Chondrocyte (in vitro differentiated cells): Measurements from ENCODE around the gene SRGAP1. TPM values are rescaled to one million over a fixed set of nuclear protein-coding genes. Genes with fewer than 3 reads are reported as not detected.

Experiments used
- DNase-seq: peaks from one replicate; pipeline ENCODE4 v3.0.0; 2021; ENCODE audit warnings: mixed read lengths, low spot score
- H3K27ac Mint-ChIP-seq: one replicate; pipeline ENCODE4 v1.8.0; 2021; ENCODE audit warnings: mild to moderate bottlenecking, moderate library complexity, mixed read lengths; ENCODE audit not compliant: unreplicated experiment
- H3K27me3 Mint-ChIP-seq: 2 replicates; pipeline ENCODE4 v1.8.0; 2021; ENCODE audit warnings: low read depth, mixed read lengths
- H3K36me3 Mint-ChIP-seq: 2 replicates; pipeline ENCODE4 v1.8.0; 2021; ENCODE audit warnings: low read depth, mixed read lengths
- H3K4me1 Mint-ChIP-seq: 2 replicates; pipeline ENCODE4 v1.8.0; 2021; ENCODE audit warnings: low read depth, mild to moderate bottlenecking, mixed read lengths
- H3K4me3 Mint-ChIP-seq: one replicate; pipeline ENCODE4 v1.8.0; 2021; ENCODE audit warnings: mild to moderate bottlenecking, moderate library complexity, mixed read lengths; ENCODE audit not compliant: unreplicated experiment
- H3K9me3 Mint-ChIP-seq: 2 replicates; pipeline ENCODE4 v1.8.0; 2021; ENCODE audit warnings: low read depth, mixed read lengths
- total RNA-seq: library from RNA; stranded (reverse); gene quantifications from 3 replicates; pipeline ENCODE4 v1.2.1, GENCODE V29; 2021
- TF ChIP-seq, protein P1 (sequence below): fragments of 200-600 bp; sonication (generic); IDR thresholded peaks from 2 replicates; pipeline ENCODE4 v1.5.0; 2021; ENCODE audit warnings: antibody characterized with exemption, mild to moderate bottlenecking, moderate library complexity

The SRGAP1 gene
- total RNA-seq, 1 donor from 2014 or later, result 13.2 TPM

DNA sequence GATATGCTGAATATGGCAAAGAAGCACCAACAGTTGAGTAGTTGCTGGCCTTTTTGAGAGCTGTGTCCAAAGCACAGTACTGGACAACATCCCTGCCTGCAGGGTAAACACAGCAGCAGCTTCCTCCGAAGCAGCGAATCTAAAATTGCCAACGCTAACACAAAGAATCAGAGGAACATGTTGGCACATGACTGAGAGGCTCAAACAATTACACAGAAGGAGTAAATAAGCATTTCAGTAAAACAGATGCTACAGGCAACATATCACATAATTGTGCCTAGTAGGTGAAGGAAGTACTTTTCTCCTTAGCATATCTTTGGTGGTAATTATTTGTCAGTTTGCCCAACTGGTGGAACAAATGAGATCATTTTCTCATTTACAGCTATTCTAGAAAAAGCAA, 325.5 kb downstream of the SRGAP1 start:
- H3K4me3 Mint-ChIP-seq, result no peak overlapping the region
- H3K27me3 Mint-ChIP-seq, result no peaks in the 10 kb centered on the region
- peaks cover 8% of the 10 kb centered on the region for H3K9me3 Mint-ChIP-seq
- H3K4me1 Mint-ChIP-seq, result peaks cover 22% of the 10 kb centered on the region
- DNase-seq, result no peak
- TF ChIP-seq, protein P1, sequence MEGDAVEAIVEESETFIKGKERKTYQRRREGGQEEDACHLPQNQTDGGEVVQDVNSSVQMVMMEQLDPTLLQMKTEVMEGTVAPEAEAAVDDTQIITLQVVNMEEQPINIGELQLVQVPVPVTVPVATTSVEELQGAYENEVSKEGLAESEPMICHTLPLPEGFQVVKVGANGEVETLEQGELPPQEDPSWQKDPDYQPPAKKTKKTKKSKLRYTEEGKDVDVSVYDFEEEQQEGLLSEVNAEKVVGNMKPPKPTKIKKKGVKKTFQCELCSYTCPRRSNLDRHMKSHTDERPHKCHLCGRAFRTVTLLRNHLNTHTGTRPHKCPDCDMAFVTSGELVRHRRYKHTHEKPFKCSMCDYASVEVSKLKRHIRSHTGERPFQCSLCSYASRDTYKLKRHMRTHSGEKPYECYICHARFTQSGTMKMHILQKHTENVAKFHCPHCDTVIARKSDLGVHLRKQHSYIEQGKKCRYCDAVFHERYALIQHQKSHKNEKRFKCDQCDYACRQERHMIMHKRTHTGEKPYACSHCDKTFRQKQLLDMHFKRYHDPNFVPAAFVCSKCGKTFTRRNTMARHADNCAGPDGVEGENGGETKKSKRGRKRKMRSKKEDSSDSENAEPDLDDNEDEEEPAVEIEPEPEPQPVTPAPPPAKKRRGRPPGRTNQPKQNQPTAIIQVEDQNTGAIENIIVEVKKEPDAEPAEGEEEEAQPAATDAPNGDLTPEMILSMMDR, result no peak
- H3K27ac Mint-ChIP-seq, result no peak overlapping the region
- H3K36me3 Mint-ChIP-seq, result peaks cover 4% of the 10 kb centered on the region

DNA sequence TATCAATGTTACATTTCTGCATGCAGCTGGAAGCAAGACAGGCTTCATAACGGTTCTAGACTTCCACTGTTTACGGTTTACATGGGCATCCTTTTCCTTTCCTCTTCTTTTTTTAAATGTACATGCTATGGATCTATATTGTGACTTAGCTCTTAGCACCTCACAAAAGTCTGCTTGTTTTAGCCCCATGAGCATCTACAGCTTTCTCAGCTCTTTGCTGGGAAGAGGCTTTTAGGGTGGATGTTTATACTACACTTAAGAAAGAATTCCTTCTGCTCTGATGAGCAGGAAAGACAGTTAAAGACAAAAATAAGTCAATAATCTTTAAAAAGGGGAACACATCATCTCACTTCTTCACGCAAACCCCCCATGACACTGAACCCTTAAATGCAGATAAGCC, 326.2 kb downstream of the SRGAP1 start:
- Mint-ChIP-seq H3K27me3 (no peaks in the 10 kb centered on the region), H3K4me1 (peaks cover 22% of the 10 kb centered on the region), H3K27ac (no peak overlapping the region), H3K36me3 (peaks cover 1% of the 10 kb centered on the region), H3K9me3 (peaks cover 3% of the 10 kb centered on the region), H3K4me3 (no peak overlapping the region)
- DNase-seq, result no peak
- TF ChIP-seq, protein P1, result no peak

DNA sequence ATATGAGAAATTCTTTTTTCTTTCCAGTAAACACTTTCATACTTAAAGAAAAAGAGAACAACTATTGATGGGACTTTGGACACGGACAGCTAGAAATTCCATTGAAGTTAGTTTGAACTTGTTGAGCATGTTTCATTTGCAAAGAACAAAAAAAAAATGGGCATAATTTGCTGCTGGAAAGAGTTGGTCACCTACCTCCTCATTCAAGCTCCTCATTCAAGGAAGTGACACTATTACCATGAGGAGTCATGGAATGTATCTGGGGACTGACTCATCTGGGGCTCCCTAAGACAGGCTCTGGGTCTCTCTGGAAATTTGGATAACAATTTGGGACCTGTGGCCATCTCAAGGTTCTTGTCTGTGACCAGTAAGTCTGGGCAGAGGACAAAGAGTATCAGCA, 327.2 kb downstream of the SRGAP1 start:
- Mint-ChIP-seq H3K27ac (no peak overlapping the region), H3K4me1 (peaks cover 25% of the 10 kb centered on the region), H3K27me3 (no peaks in the 10 kb centered on the region), H3K36me3 (no peaks in the 10 kb centered on the region), H3K4me3 (no peak overlapping the region), H3K9me3 (no peaks in the 10 kb centered on the region)
- TF ChIP-seq, protein P1, result no peak
- no peak for DNase-seq

DNA sequence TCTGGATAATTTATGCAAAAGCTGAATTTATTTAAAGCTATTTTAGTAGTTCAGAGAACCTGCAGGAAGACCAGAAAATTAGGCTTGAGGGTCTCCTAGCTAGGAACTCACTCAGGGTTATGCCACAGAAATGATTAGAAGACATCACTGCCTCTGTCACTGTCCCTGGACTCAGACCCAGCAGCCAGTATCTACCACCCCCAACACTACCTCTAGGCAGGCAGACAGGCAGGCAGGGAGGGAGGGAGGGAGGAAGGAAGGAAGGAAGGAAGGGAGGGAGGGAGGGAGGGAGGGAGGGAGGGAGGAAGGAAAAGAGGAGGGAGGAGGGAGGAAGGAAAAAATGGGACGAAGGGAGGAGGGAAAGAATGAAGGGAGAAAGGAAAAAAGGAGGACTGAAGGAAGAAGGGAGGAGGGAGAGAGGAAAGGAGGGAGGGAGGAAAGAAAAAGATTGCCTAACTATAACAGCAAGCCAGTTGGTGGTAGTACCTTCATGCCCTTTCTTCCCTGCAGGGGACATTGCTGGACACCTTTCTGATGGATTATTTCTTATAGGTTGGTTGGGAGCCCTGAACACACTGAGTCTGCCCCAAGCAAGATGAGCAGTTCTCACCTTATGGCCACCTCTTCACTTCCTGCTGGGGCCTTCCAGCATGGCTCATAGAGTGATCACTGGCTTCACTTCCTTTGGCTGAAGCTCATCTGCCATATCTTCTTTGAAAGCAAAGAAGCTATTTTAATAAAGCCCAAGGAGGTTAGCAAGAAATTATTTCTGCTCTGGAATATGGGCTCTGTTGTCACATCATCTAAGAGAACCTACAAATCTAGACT, 327.9 kb downstream of the SRGAP1 start:
- Mint-ChIP-seq H3K9me3 (no peaks in the 10 kb centered on the region), H3K27me3 (no peaks in the 10 kb centered on the region), H3K4me1 (peaks cover 31% of the 10 kb centered on the region), H3K36me3 (no peaks in the 10 kb centered on the region), H3K4me3 (no peak overlapping the region), H3K27ac (no peak overlapping the region)
- TF ChIP-seq, protein P1, result no peak
- DNase-seq, result no peak

DNA sequence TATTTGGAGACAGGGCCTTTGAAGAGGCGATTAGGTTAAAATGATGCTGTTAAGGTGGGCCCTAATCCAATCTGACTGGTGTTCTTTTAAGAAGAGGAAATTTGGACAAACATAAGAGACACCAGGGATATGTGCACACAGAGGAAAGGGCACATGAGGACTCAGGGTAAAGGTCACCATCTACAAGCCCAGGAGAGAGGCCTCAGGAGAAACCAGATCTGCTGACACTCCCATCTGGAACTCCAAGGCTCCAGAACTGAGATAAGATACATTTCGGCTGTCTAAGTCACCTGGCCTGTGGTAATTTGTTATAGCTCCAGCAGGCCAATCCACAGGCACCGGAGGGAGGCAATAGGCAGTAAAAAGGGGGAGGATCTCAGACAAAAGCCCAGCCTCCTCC, 329.0 kb downstream of the SRGAP1 start:
- H3K4me1 Mint-ChIP-seq, result peaks cover 42% of the 10 kb centered on the region
- TF ChIP-seq, protein P1, result no peak
- H3K4me3 Mint-ChIP-seq, result no peak overlapping the region
- H3K27me3 Mint-ChIP-seq, result no peaks in the 10 kb centered on the region
- no peaks in the 10 kb centered on the region for H3K36me3 Mint-ChIP-seq
- H3K27ac Mint-ChIP-seq, result no peak overlapping the region
- no peaks in the 10 kb centered on the region for H3K9me3 Mint-ChIP-seq
- DNase-seq, result no peak
